Mucosa of descending colon (tissue), 3 donors: ENCODE measurements around the gene PSPC1. TPM values are rescaled to one million over a fixed set of nuclear protein-coding genes. Genes with fewer than 3 reads are reported as not detected.
A peak's percentile ranks its signal among the peaks of the same experiment; 100 is the strongest.

Source experiments
- ATAC-seq: fragments of 200-7000 bp; cut with Tn5 transposase; one replicate; pipeline ENCODE4 v1.9.1; 2020; ENCODE audit warnings: mild to moderate bottlenecking, moderate library complexity
- DNase-seq, 3 donors: peaks; one replicate each; pipeline ENCODE4 v3.0.0-alpha.2; 2020
- H3K36me3 ChIP-seq: fragments of 200-600 bp; one replicate; pipeline ENCODE4 v1.8.0; 2021; ENCODE audit warnings: low read depth, mild to moderate bottlenecking
- H3K4me1 ChIP-seq: fragments of 200-600 bp; one replicate; pipeline ENCODE4 v1.8.0; 2021; ENCODE audit warnings: low read depth, mild to moderate bottlenecking
- H3K4me3 ChIP-seq: fragments of 200-600 bp; one replicate; pipeline ENCODE4 v1.8.0; 2021; ENCODE audit warnings: mild to moderate bottlenecking
- H3K9me3 ChIP-seq: fragments of 200-600 bp; one replicate; pipeline ENCODE4 v1.8.0; 2021; ENCODE audit warnings: mild to moderate bottlenecking
- intact Hi-C, 2 donors: fragments of 100-400 bp; cut with DNase I in 1 of 2; cut with micrococcal nuclease in 1 of 2; formaldehyde crosslinking; loops; one replicate each; pipeline versions ENCODE4 v1.11.0 to v1.11.1; 2022; cut with DNase I, micrococcal nuclease
- total RNA-seq, 3 donors: library from RNA; stranded (reverse); fragmentation: NEBNext Ultra II Directional in 2 of 3; extraction: Animal tissue kit (Norgen Biotek cat#: 25700) in 2 of 3; gene quantifications; one replicate each; pipeline versions ENCODE4 v1.2.1 to v1.2.4, GENCODE V29; 2021 to 2023
- TF ChIP-seq, protein P1 (sequence below): fragments of 200-600 bp; IDR thresholded peaks from one replicate; pipeline ENCODE4 v1.8.0; 2022; ENCODE audit warnings: antibody characterized with exemption, mild to moderate bottlenecking
- donor health status: DM: no; HTN: no; CAD: no; lungs with moderate emphysema.
- donor health status: DM: no; HTN: no; CAD: no.
- donor health status: DM: no; HTN: yes; CAD: no.

Gene PSPC1
- total RNA-seq, 3 donors from 2014 or later: 40.1 to 47.9 (median 42.9) TPM

DNA sequence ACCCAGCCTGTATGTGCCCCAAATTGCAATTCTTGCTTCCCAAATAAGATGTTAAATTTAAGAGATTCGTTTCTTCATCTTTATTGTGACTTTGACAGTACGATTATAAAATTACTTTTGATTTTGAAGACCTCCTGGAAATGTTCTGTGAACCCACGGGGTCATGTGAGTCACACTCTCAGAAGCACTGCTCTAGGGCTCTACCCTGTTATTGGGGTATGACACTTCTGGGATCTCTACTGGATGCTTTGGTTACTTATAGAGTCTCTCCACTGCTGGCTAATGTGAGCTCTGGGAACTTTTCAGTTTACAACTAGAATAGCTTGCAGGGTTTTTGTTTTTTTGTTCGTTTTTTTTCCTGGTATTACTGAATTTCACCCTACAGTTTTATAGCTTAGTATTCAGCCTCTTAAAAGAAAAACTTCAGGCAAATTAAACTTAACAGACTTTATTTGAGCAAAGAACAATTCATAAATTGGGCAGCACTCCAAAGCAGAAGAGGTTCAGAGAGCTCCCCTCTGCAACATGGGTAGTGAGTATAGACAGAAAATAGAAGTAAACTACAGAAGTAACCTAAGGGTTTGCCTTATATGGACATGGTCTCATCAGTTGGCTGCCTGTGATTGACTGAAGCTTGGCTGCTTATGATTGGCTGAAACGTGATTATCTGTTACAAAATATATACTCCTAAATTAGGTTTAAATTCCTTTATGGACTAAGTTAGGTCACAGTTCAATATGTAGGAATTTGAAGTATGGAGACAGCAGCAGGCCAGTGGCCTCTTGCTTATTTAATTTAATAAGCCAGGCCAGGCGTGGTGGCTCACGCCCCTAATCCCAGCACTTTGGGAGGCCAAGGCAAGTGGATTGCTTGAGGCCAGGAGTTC lies 28.5 kb upstream of the PSPC1 start:
- DNase-seq (no peak), ATAC-seq (no peak)
- no peaks in the 10 kb centered on the region for H3K9me3 ChIP-seq
- no peaks in the 10 kb centered on the region for H3K4me1 ChIP-seq
- H3K36me3 ChIP-seq: no peaks in the 10 kb centered on the region
- intact Hi-C loops: no loop called here
- TF ChIP-seq, protein P1, sequence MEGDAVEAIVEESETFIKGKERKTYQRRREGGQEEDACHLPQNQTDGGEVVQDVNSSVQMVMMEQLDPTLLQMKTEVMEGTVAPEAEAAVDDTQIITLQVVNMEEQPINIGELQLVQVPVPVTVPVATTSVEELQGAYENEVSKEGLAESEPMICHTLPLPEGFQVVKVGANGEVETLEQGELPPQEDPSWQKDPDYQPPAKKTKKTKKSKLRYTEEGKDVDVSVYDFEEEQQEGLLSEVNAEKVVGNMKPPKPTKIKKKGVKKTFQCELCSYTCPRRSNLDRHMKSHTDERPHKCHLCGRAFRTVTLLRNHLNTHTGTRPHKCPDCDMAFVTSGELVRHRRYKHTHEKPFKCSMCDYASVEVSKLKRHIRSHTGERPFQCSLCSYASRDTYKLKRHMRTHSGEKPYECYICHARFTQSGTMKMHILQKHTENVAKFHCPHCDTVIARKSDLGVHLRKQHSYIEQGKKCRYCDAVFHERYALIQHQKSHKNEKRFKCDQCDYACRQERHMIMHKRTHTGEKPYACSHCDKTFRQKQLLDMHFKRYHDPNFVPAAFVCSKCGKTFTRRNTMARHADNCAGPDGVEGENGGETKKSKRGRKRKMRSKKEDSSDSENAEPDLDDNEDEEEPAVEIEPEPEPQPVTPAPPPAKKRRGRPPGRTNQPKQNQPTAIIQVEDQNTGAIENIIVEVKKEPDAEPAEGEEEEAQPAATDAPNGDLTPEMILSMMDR: no peak
- no peak overlapping the region for H3K4me3 ChIP-seq

GRCh38 chr13:19810151-19810550 lies 27.4 kb upstream of the PSPC1 start:
- intact Hi-C loops: no loop called here
- DNase-seq: no peak
- Histone ChIP-seq H3K4me3 (no peak overlapping the region), H3K9me3 (no peaks in the 10 kb centered on the region), H3K36me3 (no peaks in the 10 kb centered on the region), H3K4me1 (no peaks in the 10 kb centered on the region)
- TF ChIP-seq, protein P1: no peak
- ATAC-seq: no peak

- TF ChIP-seq, protein P1: no peak
- Histone ChIP-seq H3K4me3 (no peak overlapping the region), H3K4me1 (no peaks in the 10 kb centered on the region), H3K9me3 (no peaks in the 10 kb centered on the region), H3K36me3 (no peaks in the 10 kb centered on the region)
- no peak for DNase-seq
- no peak for ATAC-seq
- intact Hi-C loops: no loop called here
These were observed 23.0 kb upstream of the PSPC1 start for GRCh38 chr13:19805765-19806164.

DNA sequence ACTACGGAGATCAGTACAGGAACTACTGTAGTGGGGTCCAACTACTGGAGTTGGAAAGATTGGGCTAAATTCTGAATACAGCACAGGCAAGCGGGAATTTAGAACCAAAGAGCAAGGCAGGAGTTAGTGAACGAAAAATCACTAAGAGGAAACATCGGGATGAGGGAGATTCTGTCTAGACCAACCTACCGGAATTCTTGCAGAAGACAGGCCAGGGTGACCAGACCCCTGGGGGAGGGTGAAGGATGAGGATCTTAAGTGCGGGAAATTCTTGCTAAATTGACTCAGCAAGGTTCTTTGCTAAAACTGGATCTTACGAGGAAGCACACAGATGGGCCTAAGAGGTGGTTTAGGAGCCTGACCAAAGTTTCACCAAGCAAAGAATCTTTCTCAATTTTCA lies 13.2 kb upstream of the PSPC1 start:
- TF ChIP-seq, protein P1: no peak
- intact Hi-C loops: no loop called here
- DNase-seq (no peak), ATAC-seq (no peak)
- H3K4me3 ChIP-seq: no peak overlapping the region
- H3K4me1 ChIP-seq: no peaks in the 10 kb centered on the region
- no peaks in the 10 kb centered on the region for H3K36me3 ChIP-seq
- H3K9me3 ChIP-seq: no peaks in the 10 kb centered on the region

GRCh38 chr13:19794631-19795030 lies 11.9 kb upstream of the PSPC1 start:
- ATAC-seq: no peak
- Histone ChIP-seq H3K36me3 (no peaks in the 10 kb centered on the region), H3K4me3 (no peak overlapping the region), H3K4me1 (no peaks in the 10 kb centered on the region), H3K9me3 (no peaks in the 10 kb centered on the region)
- DNase-seq: peak in 1 of 3 donors; percentile 3
- intact Hi-C loops: no loop called here
- TF ChIP-seq, protein P1: no peak
